ENCODE measurements around the gene EEF1A1. TPM values are rescaled to one million over a fixed set of nuclear protein-coding genes. Genes with fewer than 3 reads are reported as not detected.

EEF1A1 gene
- total and polyA plus RNA-seq, 2 of the 4 experiments (the other 2 are of a cell fraction), result 14,757 to 30,152 TPM

DNA sequence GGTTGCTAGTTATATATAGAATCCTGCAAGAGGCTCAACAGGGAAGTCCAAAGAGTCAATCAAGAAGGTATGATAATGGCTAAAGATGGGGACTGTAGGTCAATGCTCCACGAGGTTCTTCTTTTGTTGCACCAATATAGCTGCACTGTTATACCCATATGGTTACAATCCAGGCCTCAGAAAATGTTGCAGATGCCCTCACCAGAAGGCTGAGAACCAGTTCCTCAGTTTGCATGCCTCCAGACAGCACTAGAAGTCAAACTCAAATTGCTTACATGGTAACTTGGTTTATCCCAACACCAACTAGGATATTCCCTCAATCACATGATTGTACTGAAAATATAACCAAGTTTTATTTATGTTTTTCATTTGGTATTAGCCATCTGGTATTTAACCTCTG is 12.1 kb downstream of the EEF1A1 start:
- CTCF ChIA-PET, result interaction anchor here (1.1 kb wide), 1 partner anchor 96 kb away, joined by 3 read pairs; no protein-coding TSS in a partner anchor
- 0 out of 4 replicates have a peak, but pooled peaks cover 0 to 4% of the 10 kb centered on the region in 2 experiments for H3K79me1 ChIP-seq (ENCODE audit: low read depth in 1 of 2, low read length in 2 of 2)

More for the DNA sequence above, 12.1 kb downstream of the EEF1A1 start:
- Histone ChIP-seq H2BK20ac (ENCODE audit: low read depth, low read length) (no peak overlapping the region), H2BK5ac (ENCODE audit: low read depth, low read length, poor library complexity, severe bottlenecking) (no peak overlapping the region), H4K8ac (ENCODE audit: low read depth in 2 of 2, low read length in 2 of 2) (no peak overlapping the region), H2AFZ (replicated peaks; ENCODE audit: low read length, poor library complexity) (no peak overlapping the region), H4K5ac (ENCODE audit: low read depth, low read length) (no peak overlapping the region; the same call in 1 of the 2 replicates), H4K20me1 (ENCODE audit: insufficient read depth, low read length) (peaks cover 13% of the 10 kb centered on the region), H3K27ac (ENCODE audit: insufficient read depth, low read length) (no peak overlapping the region), H3K23ac (ENCODE audit: low read depth, low read length) (no peak overlapping the region), H3K27me3 (ENCODE audit: control insufficient read depth, insufficient read depth, low read length) (no peaks in the 10 kb centered on the region), H3K4me1 (ENCODE audit: control insufficient read depth, insufficient read depth, low read length) (0 out of 2 replicates have a peak, but pooled peaks cover 2% of the 10 kb centered on the region), H3K4ac (ENCODE audit: low read depth, low read length) (no peak overlapping the region), H4K91ac (ENCODE audit: insufficient read depth, low read depth, low read length) (no peak overlapping the region), H3K56ac (ENCODE audit: extremely low read depth, insufficient read depth, low read length) (no peak overlapping the region), H2BK15ac (ENCODE audit: low read depth, low read length) (no peak overlapping the region), H3K9me1 (ENCODE audit: insufficient read depth, low read length) (no peaks in the 10 kb centered on the region), H2BK120ac (ENCODE audit: low read depth, low read length) (no peak overlapping the region), H3K36me3 (ENCODE audit: control insufficient read depth, insufficient read depth, low read length) (peaks cover 2% of the 10 kb centered on the region; the same call in 1 of the 2 replicates), H2AK9ac (replicated peaks; ENCODE audit: low read depth, low read length, poor library complexity) (no peak overlapping the region), H3K9ac (ENCODE audit: low read depth, low read length) (no peak overlapping the region), H3K9me3 (ENCODE audit: control insufficient read depth, insufficient read depth, low read length) (no peaks in the 10 kb centered on the region), H3K14ac (replicated peaks; ENCODE audit: low read depth, low read length) (no peak overlapping the region), H3K4me3 (ENCODE audit: insufficient read depth, low read depth, low read length) (no peak overlapping the region), H3K18ac (ENCODE audit: low read depth, low read length) (no peak overlapping the region), H3K4me2 (ENCODE audit: low read depth, low read length) (no peak overlapping the region), H2AK5ac (ENCODE audit: low read depth, low read length) (no peak overlapping the region)
- in situ Hi-C loops (cut with MboI; ENCODE audit: low sequenced_read_pairs) (no loop called here), dilution Hi-C loops (cut with HindIII; ENCODE audit: low sequenced_read_pairs, unreplicated experiment) (no loop called here), intact Hi-C loops (cut with micrococcal nuclease) (no loop called here)
- POLR2A ChIA-PET (ENCODE audit: unreplicated experiment), result no interaction called here
- no TSS peak for BruUV-seq (replicated peaks)
- TF ChIP-seq POLR2A (IDR thresholded peaks at IDR 0.05; ENCODE audit: low read depth, low read length), result 0 out of 2 replicates have a peak, but pooled peaks have one; percentile 8
- no peak for TF ChIP-seq BHLHE40 (IDR thresholded peaks at IDR 0.05; ENCODE audit: low read depth, low read length)
- WGBS, 2 experiments (ENCODE audit: extremely low coverage in 2 of 2, insufficient read length in 1 of 2), result no CpG with 5 or more reads among the region's 1 CpG
- no peak for DNase-seq
- ATAC-seq (ENCODE audit: low read depth), result no peak

Data from IMR-90 (cell line).